ENCODE results near the gene SCFD2. TPM values are rescaled to one million over a fixed set of nuclear protein-coding genes. Genes with fewer than 3 reads are reported as not detected.

Gene SCFD2
- total and polyA plus RNA-seq, 2 of the 8 experiments (the other 6 are each of a cell fraction or from before 2014, with no cell fraction given), result 6.2 to 10.2 TPM

GRCh38 chr4:52956691-52957090 is 409.2 kb downstream of the SCFD2 start:
- Histone ChIP-seq H2BK120ac (replicated peaks; ENCODE audit: low read depth, low read length) (no peak overlapping the region), H3K27me3 (replicated peaks in 1 of 4; ENCODE audit: control insufficient read depth in 3 of 4, extremely low read depth in 1 of 4, insufficient read depth in 3 of 4, low read length in 3 of 4) (no peaks in the 10 kb centered on the region), H3K4me1 (replicated peaks in 1 of 4; ENCODE audit: control insufficient read depth in 3 of 4, insufficient read depth in 4 of 4, low read length in 3 of 4) (peaks cover 0 to 10% (median 3%) of the 10 kb centered on the region in 4 experiments; a peak in 4 of 7 replicates), H3K36me3 (ENCODE audit: control insufficient read depth in 2 of 4, insufficient read depth in 4 of 4, low read length in 3 of 4) (no peaks in the 10 kb centered on the region), H3K9me3 (ENCODE audit: insufficient read depth in 2 of 2, low read depth in 1 of 2, low read length in 1 of 2) (no peaks in the 10 kb centered on the region), H3K79me2 (ENCODE audit: control insufficient read depth in 1 of 2, insufficient read depth in 2 of 2, low read length in 2 of 2) (no peaks in the 10 kb centered on the region), H3K23me2 (ENCODE audit: low read depth, low read length) (no peaks in the 10 kb centered on the region), H2BK5ac (ENCODE audit: low read depth, low read length) (no peak overlapping the region), H3K4ac (replicated peaks; ENCODE audit: insufficient read length, low read depth, low read length) (no peak overlapping the region), H4K91ac (replicated peaks; ENCODE audit: insufficient read length, low read length) (no peak overlapping the region), H3K14ac (ENCODE audit: insufficient read length) (no peak overlapping the region), H3K4me3 (ENCODE audit: extremely low read depth in 1 of 4, insufficient read depth in 2 of 4, low read depth in 3 of 4, low read length in 4 of 4) (no peak overlapping the region), H4K20me1 (replicated peaks in 1 of 2; ENCODE audit: control insufficient read depth in 1 of 2, insufficient read depth in 2 of 2, low read length in 2 of 2) (no peaks in the 10 kb centered on the region), H2BK20ac (ENCODE audit: low read length) (no peak overlapping the region), H4K5ac (ENCODE audit: insufficient read length, low read depth, low read length) (no peak overlapping the region), H3K56ac (replicated peaks; ENCODE audit: insufficient read length, low read depth, low read length) (no peak overlapping the region), H3K18ac (ENCODE audit: extremely low read depth, low read length) (no peak overlapping the region), H3K9ac (replicated peaks in 1 of 4; ENCODE audit: extremely low read depth in 1 of 4, low read depth in 3 of 4, low read length in 3 of 4) (no peak overlapping the region), H2AK5ac (ENCODE audit: low read depth, low read length) (no peak overlapping the region), H3K79me1 (ENCODE audit: low read depth, low read length) (no peaks in the 10 kb centered on the region), H3K27ac (ENCODE audit: low read depth, low read length) (no peak overlapping the region), H2BK15ac (ENCODE audit: low read length) (no peak overlapping the region), H3K23ac (ENCODE audit: insufficient read length) (no peak overlapping the region), H4K8ac (ENCODE audit: extremely low read depth, insufficient read depth, low read length) (no peak overlapping the region), H2AFZ (ENCODE audit: low read length) (no peak overlapping the region), H3K4me2 (ENCODE audit: insufficient read depth in 1 of 2, low read depth in 2 of 2, low read length in 2 of 2) (no peak overlapping the region), H2BK12ac (ENCODE audit: low read depth, low read length) (no peak overlapping the region)
- FAIRE-seq (no peak), DNase-seq (ENCODE audit: low read depth in 1 of 2, low spot score in 2 of 2) (no peak)
- WGBS, 2 experiments (ENCODE audit: extremely low coverage in 1 of 2, insufficient coverage in 1 of 2, insufficient read length in 1 of 2, insufficient replicate concordance in 2 of 2, low coverage in 1 of 2, low lambda C conversion rate in 2 of 2, missing lambda C conversion rate in 1 of 2), result 83% methylated on average over 2 of the region's 2 CpGs; no CpG with 5 or more reads in 1 of the 2 experiments
- ChIA-PET CTCF (ENCODE audit: partially characterized antibody) (interaction anchor here (0.9 to 2.3 kb wide), 6 partner anchors 13 to 407 kb away, joined by 3 to 6 read pairs (median 4); no protein-coding TSS in a partner anchor), POLR2A (ENCODE audit: partially characterized antibody) (no interaction called here)
- no peak for TF ChIP-seq MAFK (IDR thresholded peaks at IDR 0.05; ENCODE audit: low read depth, low read length)
- TF ChIP-seq FOSL1 (IDR thresholded peaks at IDR 0.05; ENCODE audit: insufficient read depth, low read depth, low read length), result no peak
- no peak for TF ChIP-seq MAX (IDR thresholded peaks at IDR 0.05)
- no peak for TF ChIP-seq POLR2AphosphoS5 (IDR thresholded peaks at IDR 0.05; ENCODE audit: low read depth, low read length)
- TF ChIP-seq HDAC6 (IDR thresholded peaks at IDR 0.05; ENCODE audit: low read depth, low read length), result no peak
- TF ChIP-seq SIN3A (conservative IDR thresholded peaks at IDR 0.05 in 1 of 2, IDR thresholded peaks at IDR 0.05 in 1 of 2; ENCODE audit: low read depth in 1 of 2, low read length in 2 of 2), result no peak
- no peak for TF ChIP-seq POU5F1 (IDR thresholded peaks at IDR 0.05; ENCODE audit: low read depth, low read length)
- TF ChIP-seq GABPA (IDR thresholded peaks at IDR 0.05; ENCODE audit: borderline replicate concordance, insufficient read depth, low read length), result no peak
- TF ChIP-seq TEAD4 (IDR thresholded peaks at IDR 0.05; ENCODE audit: low read depth, low read length), result no peak
- no peak for TF ChIP-seq TAF1 (IDR thresholded peaks at IDR 0.05; ENCODE audit: low read depth, low read length)
- no peak for TF ChIP-seq SRF (IDR thresholded peaks at IDR 0.05; ENCODE audit: low read depth, low read length)
- TF ChIP-seq TCF12 (IDR thresholded peaks at IDR 0.05; ENCODE audit: low read depth, low read length), result no peak
- TF ChIP-seq POLR2A (IDR thresholded peaks at IDR 0.05; ENCODE audit: control extremely low read depth in 1 of 2, low read depth in 2 of 2, low read length in 2 of 2), result no peak
- no peak for TF ChIP-seq CTBP2 (IDR thresholded peaks at IDR 0.05; ENCODE audit: borderline replicate concordance, insufficient read depth, insufficient read length, low read length)
- TF ChIP-seq NRF1 (IDR thresholded peaks at IDR 0.05; ENCODE audit: low read depth, low read length), result no peak
- TF ChIP-seq CBX5 (IDR thresholded peaks at IDR 0.05; ENCODE audit: low read depth, low read length), result no peak

All from H1 (cell line).